SH-SY5Y (cell line): ENCODE results near the gene PRSS38.

Source experiments
- GATA2 ChIP-seq: IDR thresholded peaks from 2 replicates; pipeline ENCODE4 v1.6.1; 2011; ENCODE audit warnings: mild to moderate bottlenecking, low read depth, low read length
- GATA3 ChIP-seq: IDR thresholded peaks from 2 replicates; pipeline ENCODE4 v1.6.1; 2011; ENCODE audit warnings: low read depth, mild to moderate bottlenecking, low read length, moderate library complexity

GRCh38 chr1:227768125-227768439, 47.4 kb upstream of the PRSS38 start:
- TF ChIP-seq GATA2 (no peak), GATA3 (no peak)
